ENCODE results near the gene RALGAPA2.

GRCh38 chr20:20498076-20498861, 214.2 kb downstream of the RALGAPA2 start:
- TF ChIP-seq CTCF (IDR thresholded peaks at IDR 0.05; ENCODE audit: low read depth, low read length) (no peak), MYC (IDR thresholded peaks at IDR 0.05; ENCODE audit: low read depth, low read length) (no peak), POLR2A (IDR thresholded peaks at IDR 0.05; ENCODE audit: extremely low read depth, insufficient read length) (no peak), MAX (IDR thresholded peaks at IDR 0.05; ENCODE audit: low read depth, low read length) (no peak)
